ELF-1 (cell line): ENCODE data around the gene CRACR2A.

Source experiments
- DNase-seq: peaks from one replicate; pipeline ENCODE4 v3.0.0-alpha.2; 2016; ENCODE audit warnings: low read depth, low spot score

Gene CRACR2A

GRCh38 chr12:3752096-3752709 is 706 bp downstream of the CRACR2A start:
- no peak for DNase-seq

GRCh38 chr12:3751151-3752095 is 1.5 kb downstream of the CRACR2A start:
- no peak for DNase-seq

- DNase-seq = peak; percentile 35
Observed at GRCh38 chr12:3750616-3751015, 2.3 kb downstream of the CRACR2A start.

- DNase-seq = peak; percentile 42
Observed at GRCh38 chr12:3748620-3749019, 4.3 kb downstream of the CRACR2A start.

- peak; percentile 73 for DNase-seq
Observed at GRCh38 chr12:3747976-3748619, 4.8 kb downstream of the CRACR2A start.

GRCh38 chr12:3747543-3747942 is 5.4 kb downstream of the CRACR2A start:
- no peak for DNase-seq

- no peak for DNase-seq
Observed at GRCh38 chr12:3746758-3747157, 6.2 kb downstream of the CRACR2A start.

GRCh38 chr12:3745152-3745551 is 7.8 kb downstream of the CRACR2A start:
- no peak for DNase-seq

GRCh38 chr12:3744229-3744901 is 8.5 kb downstream of the CRACR2A start:
- DNase-seq = no peak

GRCh38 chr12:3743803-3744202 is 9.1 kb downstream of the CRACR2A start:
- no peak for DNase-seq

- no peak for DNase-seq
Observed at GRCh38 chr12:3741882-3742672, 10.8 kb downstream of the CRACR2A start.

- DNase-seq = no peak
Observed at GRCh38 chr12:3740480-3741231, 12.3 kb downstream of the CRACR2A start.

- no peak for DNase-seq
Observed at GRCh38 chr12:3735432-3735831, 17.5 kb downstream of the CRACR2A start.

- no peak for DNase-seq
Observed at GRCh38 chr12:3732901-3733300, 20.0 kb downstream of the CRACR2A start.

- DNase-seq = no peak
Observed at GRCh38 chr12:3730111-3730510, 22.8 kb downstream of the CRACR2A start.

- DNase-seq = no peak
Observed at GRCh38 chr12:3728686-3729085, 24.2 kb downstream of the CRACR2A start.

- peak; percentile 10 for DNase-seq
Observed at GRCh38 chr12:3727877-3728632, 24.9 kb downstream of the CRACR2A start.

GRCh38 chr12:3727354-3727753 is 25.6 kb downstream of the CRACR2A start:
- DNase-seq = no peak

- no peak for DNase-seq
Observed at GRCh38 chr12:3726456-3726855, 26.5 kb downstream of the CRACR2A start.
